Tibial artery (tissue), 4 donors: ENCODE data around the gene RNF148.
"Not testable (repeated sequence)": the region's sequence is repeated elsewhere in the genome, so short reads cannot be mapped to it uniquely, and the experiment has no call there.

Source experiments
- DNase-seq, 2 donors: peaks; one replicate each; pipeline ENCODE4 v3.0.0-alpha.2; 2019
- H3K27ac ChIP-seq, 2 donors: fragments of 200-600 bp; sonication (generic) in 1 of 2; 1 replicate in 1 of 2; 2 replicates in 1 of 2; pipeline ENCODE4 v1.5.1; 2018 to 2019; ENCODE audit warnings: mild to moderate bottlenecking in 1 of 2
- H3K27me3 ChIP-seq, 2 donors: fragments of 200-600 bp; sonication (generic) in 1 of 2; one replicate each; pipeline versions ENCODE4 v1.5.1 to v1.6.0; 2016 to 2019
- H3K36me3 ChIP-seq, 3 donors: fragments of 200-600 bp; sonication (generic) in 2 of 3; one replicate each; pipeline ENCODE4 v1.5.1; 2016 to 2019; ENCODE audit warnings: mild to moderate bottlenecking in 2 of 3
- H3K4me1 ChIP-seq, 4 donors: fragments of 200-600 bp; sonication (generic) in 2 of 4; 1 replicate in 3 of 4; 2 replicates in 1 of 4; pipeline ENCODE4 v1.5.1; 2016 to 2019
- H3K4me3 ChIP-seq, 2 donors: fragments of 200-600 bp; sonication (generic) in 1 of 2; 1 replicate in 1 of 2; 2 replicates in 1 of 2; pipeline ENCODE4 v1.5.1; 2018 to 2019; ENCODE audit warnings: mild to moderate bottlenecking in 2 of 2
- H3K9me3 ChIP-seq, 3 donors: fragments of 200-600 bp; sonication (generic) in 1 of 3; one replicate each; pipeline ENCODE4 v1.5.1; 2016 to 2019
- intact Hi-C: fragments of 100-400 bp; cut with DNase I; formaldehyde crosslinking; loops from one replicate; pipeline ENCODE4 v1.15.0; 2023; ENCODE audit warnings: low total_unique reads
- TF ChIP-seq, protein P1 (sequence below), 2 experiments: fragments of 200-600 bp in 1 of 2; fragments of 450-650 bp in 1 of 2; IDR thresholded peaks; one replicate each; pipeline ENCODE4 v1.5.1; 2017 to 2019; ENCODE audit warnings: antibody characterized with exemption in 2 of 2, mild to moderate bottlenecking in 1 of 2, moderate library complexity in 1 of 2

RNF148 gene

DNA sequence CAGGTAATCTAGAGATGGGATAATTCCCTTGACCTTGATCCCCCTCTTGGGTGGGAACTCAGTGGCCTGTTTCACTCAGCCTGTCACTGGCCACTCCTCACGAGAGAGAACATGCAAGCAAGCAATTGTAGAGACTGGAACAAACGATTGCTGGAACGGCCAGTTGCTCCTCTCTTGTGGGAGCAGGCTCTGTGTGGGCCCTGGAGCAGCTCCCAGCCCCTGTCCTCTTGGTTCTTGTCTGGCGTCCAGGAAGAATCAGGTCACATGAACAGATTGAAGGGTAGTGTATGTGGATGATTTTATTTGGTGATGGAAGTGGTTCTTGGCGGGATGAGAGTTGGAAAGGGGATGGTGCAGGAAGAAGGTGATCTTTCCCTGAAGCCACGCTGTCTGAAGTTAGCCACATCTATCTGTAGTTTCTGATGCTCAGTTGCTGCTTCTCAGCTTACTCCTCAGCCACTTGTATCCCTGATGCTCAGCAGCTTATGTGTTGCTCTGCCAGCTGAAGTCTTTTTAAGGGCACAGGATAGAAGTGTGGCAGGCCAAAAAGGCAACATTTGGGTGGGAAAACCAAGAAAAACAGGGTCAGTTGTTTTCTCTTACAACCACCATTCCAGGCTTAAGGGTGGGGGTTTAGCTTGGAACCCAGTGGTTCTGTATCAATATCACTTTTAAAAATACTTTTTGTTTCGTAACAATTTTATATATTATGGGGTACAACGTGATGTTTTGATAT lies 19.7 kb downstream of the RNF148 start:
- intact Hi-C loops, result no loop called here
- no peak for DNase-seq
- Histone ChIP-seq H3K27me3 (no peaks in the 10 kb centered on the region), H3K36me3 (no peaks in the 10 kb centered on the region), H3K4me3 (no peak overlapping the region), H3K9me3 (no peaks in the 10 kb centered on the region), H3K4me1 (no peaks in the 10 kb centered on the region), H3K27ac (no peak overlapping the region)
- TF ChIP-seq, protein P1, sequence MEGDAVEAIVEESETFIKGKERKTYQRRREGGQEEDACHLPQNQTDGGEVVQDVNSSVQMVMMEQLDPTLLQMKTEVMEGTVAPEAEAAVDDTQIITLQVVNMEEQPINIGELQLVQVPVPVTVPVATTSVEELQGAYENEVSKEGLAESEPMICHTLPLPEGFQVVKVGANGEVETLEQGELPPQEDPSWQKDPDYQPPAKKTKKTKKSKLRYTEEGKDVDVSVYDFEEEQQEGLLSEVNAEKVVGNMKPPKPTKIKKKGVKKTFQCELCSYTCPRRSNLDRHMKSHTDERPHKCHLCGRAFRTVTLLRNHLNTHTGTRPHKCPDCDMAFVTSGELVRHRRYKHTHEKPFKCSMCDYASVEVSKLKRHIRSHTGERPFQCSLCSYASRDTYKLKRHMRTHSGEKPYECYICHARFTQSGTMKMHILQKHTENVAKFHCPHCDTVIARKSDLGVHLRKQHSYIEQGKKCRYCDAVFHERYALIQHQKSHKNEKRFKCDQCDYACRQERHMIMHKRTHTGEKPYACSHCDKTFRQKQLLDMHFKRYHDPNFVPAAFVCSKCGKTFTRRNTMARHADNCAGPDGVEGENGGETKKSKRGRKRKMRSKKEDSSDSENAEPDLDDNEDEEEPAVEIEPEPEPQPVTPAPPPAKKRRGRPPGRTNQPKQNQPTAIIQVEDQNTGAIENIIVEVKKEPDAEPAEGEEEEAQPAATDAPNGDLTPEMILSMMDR (IDR thresholded peaks at IDR 0.05), result no peak

DNA sequence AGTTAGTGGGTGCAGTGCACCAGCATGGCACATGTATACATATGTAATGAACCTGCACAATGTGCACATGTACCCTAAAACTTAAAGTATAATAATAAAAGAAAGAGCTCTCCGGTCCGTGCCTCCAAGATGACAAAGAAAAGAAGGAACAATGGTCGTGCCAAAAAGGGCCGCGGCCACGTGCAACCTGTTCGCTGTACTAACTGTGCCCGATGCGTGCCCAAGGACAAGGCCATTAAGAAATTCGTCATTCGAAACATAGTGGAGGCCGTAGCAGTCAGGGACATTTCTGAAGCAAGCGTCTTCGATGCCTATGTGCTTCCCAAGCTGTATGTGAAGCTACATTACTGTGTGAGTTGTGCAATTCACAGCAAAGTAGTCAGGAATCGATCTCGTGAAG lies 21.5 kb downstream of the RNF148 start:
- H3K9me3 ChIP-seq, H3K4me1 ChIP-seq, H3K27me3 ChIP-seq, H3K4me3 ChIP-seq, H3K36me3 ChIP-seq, intact Hi-C loops, H3K27ac ChIP-seq, DNase-seq: not testable (repeated sequence)

DNA sequence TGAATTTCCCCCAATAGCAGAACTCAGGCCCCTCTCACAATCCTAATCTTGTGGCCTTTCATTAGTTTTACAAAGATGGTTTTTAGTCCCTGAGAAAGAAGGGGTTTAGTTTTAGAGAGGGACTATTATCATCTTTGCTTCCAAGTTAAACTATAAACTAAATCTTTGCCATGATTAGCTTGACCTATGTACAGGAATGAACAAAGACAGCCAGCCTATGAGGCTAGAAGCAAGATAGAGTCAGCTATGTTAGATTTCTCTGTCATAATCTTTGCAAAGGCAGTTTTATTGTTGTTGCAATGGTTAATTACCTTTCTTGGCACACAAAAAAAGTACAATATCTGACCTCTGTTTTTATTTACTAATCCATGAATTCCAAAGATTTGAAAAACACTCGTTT lies 22.9 kb downstream of the RNF148 start:
- H3K4me3 ChIP-seq, result no peak overlapping the region
- no peak overlapping the region for H3K27ac ChIP-seq
- H3K27me3 ChIP-seq, result no peaks in the 10 kb centered on the region
- TF ChIP-seq, protein P1 (IDR thresholded peaks at IDR 0.05), result no peak
- peaks cover 0 to 7% (median 2%) of the 10 kb centered on the region in 4 donors for H3K4me1 ChIP-seq
- H3K9me3 ChIP-seq, result no peaks in the 10 kb centered on the region
- no peak for DNase-seq
- H3K36me3 ChIP-seq, result no peaks in the 10 kb centered on the region
- intact Hi-C loops, result no loop called here

DNA sequence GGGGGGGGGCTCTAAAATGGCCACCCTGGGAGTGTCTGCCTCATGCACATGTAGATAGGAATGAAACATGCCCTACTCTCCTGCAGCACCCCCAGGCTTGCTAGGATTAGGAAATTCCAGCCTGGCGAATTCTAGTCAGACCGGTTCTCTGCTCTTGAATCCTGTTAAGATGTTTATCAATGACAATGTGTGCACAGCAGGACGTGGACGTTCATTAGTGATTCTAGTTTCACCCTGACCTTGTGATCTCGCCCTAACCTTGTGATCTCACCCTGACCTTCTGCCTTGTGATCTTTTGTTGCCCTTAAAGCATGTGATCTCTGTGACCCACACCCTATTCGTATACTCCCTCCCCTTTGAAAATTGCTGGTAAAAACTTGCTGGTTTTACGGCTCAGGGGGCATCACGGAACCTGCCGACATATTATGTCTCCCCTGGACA lies 23.4 kb downstream of the RNF148 start:
- H3K27ac ChIP-seq, H3K9me3 ChIP-seq, H3K27me3 ChIP-seq, H3K4me3 ChIP-seq, intact Hi-C loops, H3K36me3 ChIP-seq, H3K4me1 ChIP-seq, DNase-seq: not testable (repeated sequence)

DNA sequence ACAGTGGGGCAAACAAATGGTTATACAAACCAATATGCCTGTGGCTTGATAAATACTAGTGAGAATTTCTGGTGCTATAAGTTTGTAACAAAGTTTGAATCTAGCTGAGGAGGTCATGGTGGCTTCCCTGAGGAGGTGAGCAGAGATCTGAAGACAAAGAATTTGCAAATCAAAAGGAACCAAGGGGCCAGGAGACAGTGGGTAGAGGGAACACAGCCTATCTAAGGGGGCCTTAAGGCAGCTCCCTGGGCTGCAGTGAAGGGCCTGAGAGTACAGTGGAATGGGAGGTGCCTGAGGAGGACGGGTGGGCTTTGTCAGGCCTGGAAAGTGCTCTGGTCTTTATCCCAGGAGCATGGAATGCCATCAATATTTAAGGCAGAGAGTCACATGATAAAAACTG lies 25.6 kb downstream of the RNF148 start:
- intact Hi-C loops, result no loop called here
- Histone ChIP-seq H3K27me3 (no peaks in the 10 kb centered on the region), H3K36me3 (no peaks in the 10 kb centered on the region), H3K4me1 (peaks cover 0 to 10% (median 5%) of the 10 kb centered on the region in 4 donors), H3K9me3 (no peaks in the 10 kb centered on the region), H3K4me3 (no peak overlapping the region), H3K27ac (no peak overlapping the region)
- DNase-seq, result no peak
- TF ChIP-seq, protein P1 (IDR thresholded peaks at IDR 0.05), result no peak

DNA sequence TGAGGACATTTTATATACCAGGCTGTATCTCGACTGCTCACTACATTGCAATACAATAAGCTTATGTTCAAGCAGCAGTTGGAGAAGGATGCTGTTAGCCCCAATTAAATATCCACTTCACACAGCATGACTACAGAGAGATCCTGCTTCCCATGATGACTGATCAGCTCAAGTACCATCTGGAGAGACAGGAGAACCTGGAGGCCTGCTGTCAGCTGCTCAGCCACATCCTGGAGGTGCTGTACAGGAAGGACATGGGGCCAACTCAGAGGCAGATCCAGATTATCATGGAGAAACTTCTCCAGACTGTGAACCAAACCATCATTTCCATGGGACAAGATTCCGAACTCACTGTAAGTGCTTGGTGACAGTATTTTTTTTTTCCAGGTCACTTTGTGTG lies 26.3 kb downstream of the RNF148 start:
- H3K4me1 ChIP-seq, result peaks cover 0 to 10% (median 5%) of the 10 kb centered on the region in 4 donors
- TF ChIP-seq, protein P1 (IDR thresholded peaks at IDR 0.05), result no peak
- H3K4me3 ChIP-seq, result no peak overlapping the region
- DNase-seq, result no peak
- H3K36me3 ChIP-seq, result no peaks in the 10 kb centered on the region
- no peaks in the 10 kb centered on the region for H3K9me3 ChIP-seq
- intact Hi-C loops, result no loop called here
- no peaks in the 10 kb centered on the region for H3K27me3 ChIP-seq
- no peak overlapping the region for H3K27ac ChIP-seq

DNA sequence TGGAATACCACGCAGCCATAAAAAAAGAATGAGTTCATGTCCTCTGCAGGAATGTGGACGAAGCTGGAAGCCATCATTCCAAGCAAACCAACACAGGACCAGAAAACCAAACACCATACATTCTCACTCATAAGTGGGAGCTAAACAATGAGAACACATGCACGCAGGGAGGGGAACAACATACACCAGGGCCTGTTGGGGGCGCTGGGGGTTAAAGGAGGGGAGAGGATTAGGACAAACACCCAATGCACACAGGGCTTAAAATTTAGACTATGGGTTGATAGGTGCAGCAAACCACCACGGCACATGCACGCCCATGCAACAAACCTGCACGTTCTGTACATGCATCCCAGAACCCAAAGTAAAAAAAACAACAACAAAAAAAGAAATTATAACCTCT lies 27.1 kb downstream of the RNF148 start:
- DNase-seq, result no peak
- Histone ChIP-seq H3K4me1 (peaks cover 0 to 10% (median 5%) of the 10 kb centered on the region in 4 donors), H3K4me3 (no peak overlapping the region), H3K27me3 (no peaks in the 10 kb centered on the region), H3K36me3 (no peaks in the 10 kb centered on the region), H3K27ac (no peak overlapping the region), H3K9me3 (no peaks in the 10 kb centered on the region)
- intact Hi-C loops, result no loop called here
- TF ChIP-seq, protein P1 (IDR thresholded peaks at IDR 0.05), result no peak
